NT2/D1 (cell line): ENCODE measurements around the gene PGAM1.
"Not testable (repeated sequence)": the region's sequence is repeated elsewhere in the genome, so short reads cannot be mapped to it uniquely, and the experiment has no call there.

Experiments
- DNase-seq: peaks from one replicate; pipeline ENCODE4 v3.0.0-alpha.2; 2011; ENCODE audit warnings: low read depth, low spot score
- H3K27me3 ChIP-seq: 2 replicates; pipeline ENCODE4 v1.6.0; 2011; ENCODE audit warnings: mild to moderate bottlenecking; ENCODE audit not compliant: insufficient read length, insufficient read depth
- H3K36me3 ChIP-seq: 2 replicates; pipeline ENCODE4 v1.6.1; 2011; ENCODE audit warnings: mild to moderate bottlenecking, low read length, mixed read lengths; ENCODE audit not compliant: insufficient read depth, insufficient read length
- H3K4me1 ChIP-seq: 2 replicates; pipeline ENCODE4 v1.5.1; 2011; ENCODE audit not compliant: insufficient read depth, insufficient read length
- H3K4me3 ChIP-seq: 2 replicates; pipeline ENCODE4 v1.5.1; 2011; ENCODE audit warnings: low read depth; ENCODE audit not compliant: insufficient read length
- H3K9ac ChIP-seq: 2 replicates; pipeline ENCODE4 v1.6.0; 2011; ENCODE audit warnings: low read depth; ENCODE audit not compliant: insufficient read length
- H3K9me3 ChIP-seq: 2 replicates; pipeline ENCODE4 v1.5.1; 2011; ENCODE audit warnings: mild to moderate bottlenecking, low read length; ENCODE audit not compliant: insufficient read depth
- SUZ12 ChIP-seq: IDR thresholded peaks from 2 replicates; pipeline ENCODE4 v1.6.1; 2011; ENCODE audit not compliant: insufficient read length, insufficient read depth; ENCODE audit errors: extremely low read depth
- YY1 ChIP-seq: IDR thresholded peaks from 2 replicates; pipeline ENCODE4 v1.6.1; 2011; ENCODE audit not compliant: insufficient read length, insufficient read depth
- ZNF274 ChIP-seq: IDR thresholded peaks from 2 replicates; pipeline ENCODE4 v1.6.1; 2011; ENCODE audit warnings: mild to moderate bottlenecking, low read depth, low read length

The PGAM1 gene

DNA sequence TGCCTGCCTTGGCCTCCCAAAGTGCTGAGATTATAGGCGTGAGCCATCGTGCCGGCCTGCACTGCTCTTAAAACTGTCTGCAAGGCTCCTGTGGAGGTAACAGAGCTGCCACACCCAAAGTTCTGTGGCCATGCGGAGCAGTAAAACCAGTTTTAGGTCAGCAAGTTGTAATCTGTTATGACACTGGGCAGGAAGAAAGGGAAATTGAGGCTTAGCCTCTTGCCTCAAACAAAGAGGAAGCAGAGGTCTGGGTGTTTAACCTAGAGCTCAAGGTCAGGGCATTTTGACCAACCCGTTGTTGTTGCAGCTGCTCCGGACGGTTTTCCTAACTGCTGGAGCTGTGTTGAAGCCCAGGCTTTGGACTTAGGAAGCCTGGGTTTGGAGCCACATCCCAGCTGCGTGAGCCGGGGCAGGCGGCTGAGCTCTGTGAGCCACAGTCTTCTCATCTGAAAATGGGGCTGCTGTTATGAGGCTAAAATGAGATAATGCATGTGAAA lies 17.4 kb upstream of the PGAM1 start:
- H3K27me3 ChIP-seq, result no peaks in the 10 kb centered on the region
- no peaks in the 10 kb centered on the region for H3K4me1 ChIP-seq
- no peak for DNase-seq
- no peaks in the 10 kb centered on the region for H3K36me3 ChIP-seq
- H3K9me3 ChIP-seq, result no peaks in the 10 kb centered on the region
- H3K4me3 ChIP-seq, result no peak overlapping the region
- TF ChIP-seq SUZ12, result no peak
- H3K9ac ChIP-seq, result no peak overlapping the region

- no peaks in the 10 kb centered on the region for H3K9me3 ChIP-seq
- DNase-seq, result no peak
- H3K36me3 ChIP-seq, result no peaks in the 10 kb centered on the region
- H3K27me3 ChIP-seq, result no peaks in the 10 kb centered on the region
- H3K9ac ChIP-seq, result no peak overlapping the region
- H3K4me3 ChIP-seq, result no peak overlapping the region
- peaks cover 3% of the 10 kb centered on the region for H3K4me1 ChIP-seq
- no peak for TF ChIP-seq YY1
- TF ChIP-seq ZNF274, result no peak
- TF ChIP-seq SUZ12, result no peak
Observed at GRCh38 chr10:97411406-97411805, 14.6 kb upstream of the PGAM1 start.

DNA sequence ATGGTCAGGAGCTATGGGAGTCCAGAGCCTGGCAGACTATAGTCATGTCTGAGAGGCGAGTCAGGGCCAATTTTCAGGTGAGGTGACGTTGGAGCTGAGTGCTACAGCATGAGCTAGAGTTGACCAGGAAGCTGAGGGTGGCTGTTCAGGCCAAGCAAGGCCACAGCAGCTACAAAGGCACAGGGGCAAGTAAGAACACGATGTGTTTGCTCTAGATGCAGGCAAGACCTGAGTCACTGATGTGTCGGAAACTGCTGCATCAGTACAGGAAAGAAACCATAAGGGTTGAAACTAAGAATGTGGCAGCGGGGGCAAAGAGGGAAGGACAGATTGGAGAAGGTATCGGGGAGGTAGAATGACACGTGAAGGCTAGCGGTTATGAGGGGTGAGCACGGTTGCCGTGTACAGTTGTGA lies 13.1 kb upstream of the PGAM1 start:
- DNase-seq, result no peak
- no peaks in the 10 kb centered on the region for H3K36me3 ChIP-seq
- no peak overlapping the region for H3K9ac ChIP-seq
- H3K4me3 ChIP-seq, result no peak overlapping the region
- peaks cover 3% of the 10 kb centered on the region for H3K4me1 ChIP-seq
- H3K27me3 ChIP-seq, result no peaks in the 10 kb centered on the region
- no peaks in the 10 kb centered on the region for H3K9me3 ChIP-seq
- TF ChIP-seq YY1, result no peak
- TF ChIP-seq ZNF274, result no peak

GRCh38 chr10:97416565-97416964 lies 9.4 kb upstream of the PGAM1 start:
- Histone ChIP-seq H3K4me1 (peaks cover 7% of the 10 kb centered on the region), H3K27me3 (no peaks in the 10 kb centered on the region), H3K9ac (no peak overlapping the region), H3K9me3 (no peaks in the 10 kb centered on the region), H3K4me3 (no peak overlapping the region), H3K36me3 (no peaks in the 10 kb centered on the region)
- TF ChIP-seq YY1 (no peak), ZNF274 (no peak), SUZ12 (no peak)
- no peak for DNase-seq

GRCh38 chr10:97423757-97424098 lies 2.3 kb upstream of the PGAM1 start:
- not testable (repeated sequence) for DNase-seq, H3K4me1 ChIP-seq, H3K27me3 ChIP-seq, H3K9me3 ChIP-seq, H3K9ac ChIP-seq, H3K4me3 ChIP-seq
- H3K36me3 ChIP-seq, result peaks cover 19% of the 10 kb centered on the region

- peaks cover 47% of the 10 kb centered on the region for H3K36me3 ChIP-seq
- H3K27me3 ChIP-seq, result no peaks in the 10 kb centered on the region
- no peak for DNase-seq
- H3K4me1 ChIP-seq, result no peaks in the 10 kb centered on the region
- no peaks in the 10 kb centered on the region for H3K9me3 ChIP-seq
- peak overlapping the region; percentile 98 for H3K9ac ChIP-seq
- no peak for TF ChIP-seq SUZ12
- no peak for TF ChIP-seq ZNF274
- no peak for TF ChIP-seq YY1
- H3K4me3 ChIP-seq, result peak overlapping the region; percentile 95
Observed at GRCh38 chr10:97426776-97427570, 982 bp downstream of the PGAM1 start.

DNA sequence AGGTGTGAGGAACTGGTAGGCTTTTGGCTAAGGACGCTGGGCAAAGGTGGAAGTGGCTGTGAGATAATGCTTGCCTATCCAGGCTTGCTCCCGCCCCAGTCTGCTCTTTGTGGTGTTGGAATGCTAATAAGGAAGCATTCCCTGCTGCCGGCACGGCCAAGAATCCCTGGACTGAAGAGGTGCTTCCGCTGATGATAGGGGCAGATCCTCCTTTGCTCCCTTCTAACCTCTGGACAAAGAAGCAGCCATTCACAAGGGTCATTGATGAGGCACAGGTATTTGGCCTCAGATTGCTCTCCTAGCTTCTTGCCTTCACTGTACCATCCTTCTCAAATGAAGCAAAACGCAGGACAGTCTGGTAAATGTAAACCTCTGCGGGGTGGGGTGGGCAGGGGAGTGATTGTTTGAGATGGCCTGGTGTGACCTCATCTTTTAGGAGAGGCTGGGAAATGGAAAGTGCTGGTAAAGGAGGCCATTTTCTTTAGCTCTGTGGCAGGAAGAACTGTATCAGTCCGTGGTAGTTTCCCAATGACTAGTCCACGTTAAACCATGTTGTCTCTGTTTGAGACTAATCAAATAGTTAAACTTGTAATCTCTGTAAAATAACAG lies 1.7 kb downstream of the PGAM1 start:
- peak overlapping the region; percentile 95 for H3K4me3 ChIP-seq
- TF ChIP-seq SUZ12 (no peak), ZNF274 (no peak), YY1 (no peak)
- H3K9ac ChIP-seq, result peak overlapping the region; percentile 98
- H3K9me3 ChIP-seq, result no peaks in the 10 kb centered on the region
- no peaks in the 10 kb centered on the region for H3K27me3 ChIP-seq
- peak; percentile 64 for DNase-seq
- H3K4me1 ChIP-seq, result no peaks in the 10 kb centered on the region
- H3K36me3 ChIP-seq, result peaks cover 47% of the 10 kb centered on the region
